HFFc6 (cell line): ENCODE data around the gene APP. TPM values are rescaled to one million over a fixed set of nuclear protein-coding genes. Genes with fewer than 3 reads are reported as not detected.
"Not testable (repeated sequence)": the region's sequence is repeated elsewhere in the genome, so short reads cannot be mapped to it uniquely, and the experiment has no call there.

Source experiments
- DNase-seq: peaks from one replicate; pipeline ENCODE4 v3.0.0-alpha.2; 2018
- H3K27ac Mint-ChIP-seq: 2 replicates; pipeline ENCODE4 v1.8.0; 2020; ENCODE audit warnings: mild to moderate bottlenecking, mixed read lengths
- H3K27me3 Mint-ChIP-seq: 2 replicates; pipeline ENCODE4 v1.8.0; 2021; ENCODE audit warnings: mild to moderate bottlenecking, moderate library complexity, mixed read lengths; ENCODE audit not compliant: insufficient read depth
- H3K36me3 Mint-ChIP-seq: 2 replicates; pipeline ENCODE4 v1.8.0; 2021; ENCODE audit warnings: low read depth, mixed read lengths
- H3K4me1 Mint-ChIP-seq: 2 replicates; pipeline ENCODE4 v1.8.0; 2020; ENCODE audit warnings: low read depth, mixed read lengths
- H3K4me3 Mint-ChIP-seq: 2 replicates; pipeline ENCODE4 v1.8.0; 2020; ENCODE audit warnings: mild to moderate bottlenecking, moderate library complexity, mixed read lengths
- H3K9me3 Mint-ChIP-seq: 2 replicates; pipeline ENCODE4 v1.8.0; 2020; ENCODE audit warnings: mild to moderate bottlenecking, mixed read lengths
- CTCF ChIP-seq: fragments of 200-600 bp; sonication (generic); IDR thresholded peaks from 2 replicates; pipeline ENCODE4 v1.5.0; 2021; ENCODE audit warnings: antibody characterized with exemption, mild to moderate bottlenecking
- total RNA-seq, 6 experiments: library from RNA; stranded (reverse); fragmentation: NEBNext Ultra II Directional; extraction: Animal tissue kit (Norgen Biotek cat#: 25700); gene quantifications; 2 replicates in 1 of 6; 3 replicates in 5 of 6; pipeline ENCODE4 v1.2.3, GENCODE V29; 2021

APP gene
- total RNA-seq, 6 experiments from 2014 or later = 396 to 438 (median 425) TPM

DNA sequence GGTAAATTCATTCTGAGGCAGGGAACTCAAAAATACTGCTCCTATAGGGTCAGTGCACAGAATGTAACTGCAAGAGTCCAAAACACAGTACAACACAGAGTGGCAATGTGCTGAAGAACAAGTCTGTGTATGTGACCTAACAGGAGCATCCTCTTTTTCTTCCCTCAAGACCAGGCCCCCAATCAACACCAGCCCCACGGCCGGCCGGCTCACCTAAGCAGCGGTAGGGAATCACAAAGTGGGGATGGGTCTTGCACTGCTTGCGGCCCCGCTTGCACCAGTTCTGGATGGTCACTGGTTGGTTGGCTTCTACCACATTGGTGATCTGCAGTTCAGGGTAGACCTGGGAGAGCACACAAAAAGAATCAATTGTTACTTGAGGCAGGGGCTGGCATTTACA is 80.8 kb downstream of the APP start:
- Mint-ChIP-seq H3K4me1 (peaks cover 65% of the 10 kb centered on the region), H3K27me3 (no peaks in the 10 kb centered on the region), H3K27ac (no peak overlapping the region), H3K36me3 (peaks cover 46% of the 10 kb centered on the region), H3K4me3 (no peak overlapping the region), H3K9me3 (no peaks in the 10 kb centered on the region)
- TF ChIP-seq CTCF = no peak
- DNase-seq = no peak

DNA sequence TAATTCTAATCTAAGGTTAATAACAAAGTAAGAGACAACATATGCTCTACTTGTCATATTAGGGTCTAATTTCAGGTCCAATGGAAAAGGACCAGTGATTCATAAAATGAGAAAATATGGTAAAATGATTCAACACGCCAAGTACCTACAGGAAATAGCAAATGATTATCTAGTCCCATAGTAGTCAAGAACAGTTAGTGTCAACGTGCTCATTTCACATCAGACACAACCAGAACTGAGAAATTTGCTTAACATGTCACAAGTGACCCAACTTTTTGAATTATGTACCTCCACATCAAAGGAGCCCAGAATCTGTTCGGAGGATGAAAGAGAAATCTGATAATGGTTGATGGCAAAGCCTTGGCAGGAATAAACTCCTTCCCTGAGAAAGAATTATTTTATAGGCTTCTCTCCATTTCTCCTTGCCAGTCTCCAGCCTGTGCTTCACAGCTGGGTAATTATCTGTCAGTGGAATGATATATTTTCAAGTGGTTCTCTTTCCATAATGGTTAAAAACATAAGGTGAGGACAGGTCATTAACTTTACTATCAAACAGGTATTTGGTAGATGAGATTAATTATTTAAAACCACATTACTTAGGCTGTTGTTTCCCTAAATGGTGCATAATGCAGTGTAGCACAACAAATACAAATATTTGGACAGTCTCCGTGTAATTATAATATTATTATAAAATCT is 83.2 kb downstream of the APP start:
- H3K27ac Mint-ChIP-seq = no peak overlapping the region
- DNase-seq = no peak

DNA sequence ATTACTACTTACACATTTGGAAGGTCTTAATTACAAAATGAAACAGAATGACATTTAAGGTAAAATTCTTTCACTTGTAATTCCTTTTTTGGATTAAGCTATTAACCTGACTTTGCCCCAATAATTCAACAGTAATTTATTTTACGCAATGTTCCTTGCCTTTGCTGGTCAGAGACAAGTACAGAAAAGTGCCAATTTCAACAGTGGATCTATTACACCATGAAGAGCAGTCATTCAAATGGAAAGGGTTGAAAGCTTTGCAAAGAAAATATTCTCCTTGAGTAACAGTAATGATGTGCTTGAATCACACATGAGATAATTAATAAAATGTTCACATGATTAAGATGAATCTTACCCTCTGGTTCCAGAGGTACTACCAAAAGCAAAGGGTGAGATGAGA is 84.7 kb downstream of the APP start:
- Mint-ChIP-seq H3K27me3 (peaks cover 2% of the 10 kb centered on the region; the same call in 1 of the 2 replicates), H3K27ac (no peak overlapping the region), H3K9me3 (no peaks in the 10 kb centered on the region), H3K4me3 (no peak overlapping the region), H3K36me3 (peaks cover 57% of the 10 kb centered on the region), H3K4me1 (peaks cover 55% of the 10 kb centered on the region)
- DNase-seq = no peak
- TF ChIP-seq CTCF = no peak

More for the DNA sequence above, 83.2 kb downstream of the APP start:
- Mint-ChIP-seq H3K4me3 (no peak overlapping the region), H3K36me3 (peaks cover 54% of the 10 kb centered on the region), H3K27me3 (no peaks in the 10 kb centered on the region), H3K4me1 (peaks cover 66% of the 10 kb centered on the region), H3K9me3 (no peaks in the 10 kb centered on the region)
- TF ChIP-seq CTCF = no peak

- no peak for TF ChIP-seq CTCF
- Mint-ChIP-seq H3K36me3 (peaks cover 59% of the 10 kb centered on the region), H3K27ac (no peak overlapping the region)
These were observed 85.4 kb downstream of the APP start for GRCh38 chr21:26085127-26085526.

DNA sequence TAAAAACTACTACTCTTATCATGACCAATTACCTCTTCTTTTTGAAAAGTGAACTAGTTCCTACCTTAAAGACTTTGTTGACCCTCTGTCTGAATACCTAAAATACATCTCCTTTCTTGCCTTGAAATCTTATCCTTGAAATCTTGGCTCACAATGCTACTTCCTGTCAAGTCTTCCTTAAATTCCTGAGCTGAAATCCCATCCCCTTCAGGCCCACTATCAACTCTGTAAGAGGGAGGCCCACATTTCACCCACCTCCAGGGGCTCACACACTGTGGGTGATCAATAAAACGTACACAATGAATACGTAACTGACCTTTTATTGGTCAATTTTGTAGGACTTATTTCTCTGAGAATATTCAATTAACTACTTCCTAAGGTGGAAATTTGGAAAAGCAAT is 88.0 kb downstream of the APP start:
- H3K36me3 Mint-ChIP-seq = peaks cover 48% of the 10 kb centered on the region
- no peaks in the 10 kb centered on the region for H3K9me3 Mint-ChIP-seq
- peak overlapping the region; percentile 34 for H3K27ac Mint-ChIP-seq
- H3K4me3 Mint-ChIP-seq = no peak overlapping the region
- no peak for TF ChIP-seq CTCF
- H3K27me3 Mint-ChIP-seq = peaks cover 4% of the 10 kb centered on the region; the same call in 1 of the 2 replicates
- H3K4me1 Mint-ChIP-seq = peaks cover 62% of the 10 kb centered on the region
- no peak for DNase-seq

More at GRCh38 chr21:26085127-26085526, 85.4 kb downstream of the APP start:
- peaks cover 51% of the 10 kb centered on the region for H3K4me1 Mint-ChIP-seq
- no peaks in the 10 kb centered on the region for H3K9me3 Mint-ChIP-seq
- H3K27me3 Mint-ChIP-seq = peaks cover 4% of the 10 kb centered on the region; the same call in 1 of the 2 replicates
- no peak for DNase-seq
- no peak overlapping the region for H3K4me3 Mint-ChIP-seq

DNA sequence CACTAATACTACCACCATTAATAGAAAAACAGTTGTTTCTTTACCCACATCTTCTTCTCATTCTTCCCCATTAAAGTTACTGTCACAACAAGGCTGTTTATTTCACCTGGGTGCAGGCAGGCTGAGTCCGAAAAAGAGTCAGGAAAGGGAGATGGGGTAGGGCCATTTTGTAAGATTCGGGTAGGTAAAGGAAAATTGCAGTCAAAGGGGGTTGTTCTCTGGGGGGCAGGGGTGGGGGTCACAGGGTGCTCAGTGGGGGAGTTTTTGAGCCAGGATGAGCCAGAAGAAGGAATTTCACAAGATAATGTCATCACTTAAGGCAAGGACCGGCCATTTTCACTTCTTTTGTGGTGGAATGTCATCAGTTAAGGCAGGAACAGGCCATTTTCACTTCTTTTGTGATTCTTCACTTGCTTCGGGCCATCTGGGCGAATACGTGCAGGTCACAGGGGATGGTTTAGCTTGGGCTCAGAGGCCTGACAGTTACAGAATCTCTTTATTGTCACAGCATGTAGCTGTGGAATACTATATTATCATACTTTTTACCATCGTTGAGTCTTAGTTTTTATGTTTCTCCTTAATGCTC is 89.3 kb downstream of the APP start:
- H3K9me3 Mint-ChIP-seq, H3K4me3 Mint-ChIP-seq, DNase-seq, H3K27me3 Mint-ChIP-seq, H3K27ac Mint-ChIP-seq: not testable (repeated sequence)
- H3K4me1 Mint-ChIP-seq = peaks cover 61% of the 10 kb centered on the region
- peaks cover 49% of the 10 kb centered on the region for H3K36me3 Mint-ChIP-seq
